Esophagus muscularis mucosa (tissue), 4 donors: Measurements from ENCODE around the gene BPIFB4.

Experiments used
- EP300 ChIP-seq: sonication (generic); formaldehyde crosslinking; IDR thresholded peaks from one replicate; pipeline ENCODE4 v1.6.1; 2017; ENCODE audit warnings: antibody characterized with exemption
- POLR2A ChIP-seq: fragments of 450-650 bp; IDR thresholded peaks from one replicate; pipeline ENCODE4 v1.6.1; 2017; ENCODE audit warnings: antibody characterized with exemption, moderate library complexity, mild to moderate bottlenecking, low read depth
- TF ChIP-seq, protein P1 (sequence below), 3 experiments: fragments of 200-600 bp in 2 of 3; fragments of 450-650 bp in 1 of 3; sonication (generic) in 2 of 3; IDR thresholded peaks; one replicate each; pipeline ENCODE4 v1.5.1; 2017 to 2019; ENCODE audit warnings: antibody characterized with exemption in 3 of 3, mild to moderate bottlenecking in 2 of 3, moderate library complexity in 1 of 3

DNA sequence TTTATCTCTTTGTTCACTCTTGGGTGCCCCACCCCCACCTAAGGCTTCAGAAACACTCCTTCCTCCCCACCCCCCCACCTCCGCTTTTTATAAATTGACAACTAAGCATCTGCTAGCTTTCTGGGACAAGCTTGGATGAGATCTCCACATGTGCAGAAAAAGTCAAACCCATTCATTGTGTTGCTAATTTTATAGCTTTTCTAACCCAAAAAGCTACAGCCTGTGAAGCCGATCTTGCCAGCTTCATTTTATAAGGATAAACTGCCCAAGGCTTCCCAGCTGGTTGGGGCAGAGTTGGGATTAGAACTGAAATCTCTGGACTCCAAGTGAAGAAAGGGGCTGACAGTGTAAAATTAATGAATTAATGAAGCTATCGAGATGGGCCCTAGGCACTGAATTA is 24.1 kb downstream of the BPIFB4 start:
- TF ChIP-seq, protein P1, sequence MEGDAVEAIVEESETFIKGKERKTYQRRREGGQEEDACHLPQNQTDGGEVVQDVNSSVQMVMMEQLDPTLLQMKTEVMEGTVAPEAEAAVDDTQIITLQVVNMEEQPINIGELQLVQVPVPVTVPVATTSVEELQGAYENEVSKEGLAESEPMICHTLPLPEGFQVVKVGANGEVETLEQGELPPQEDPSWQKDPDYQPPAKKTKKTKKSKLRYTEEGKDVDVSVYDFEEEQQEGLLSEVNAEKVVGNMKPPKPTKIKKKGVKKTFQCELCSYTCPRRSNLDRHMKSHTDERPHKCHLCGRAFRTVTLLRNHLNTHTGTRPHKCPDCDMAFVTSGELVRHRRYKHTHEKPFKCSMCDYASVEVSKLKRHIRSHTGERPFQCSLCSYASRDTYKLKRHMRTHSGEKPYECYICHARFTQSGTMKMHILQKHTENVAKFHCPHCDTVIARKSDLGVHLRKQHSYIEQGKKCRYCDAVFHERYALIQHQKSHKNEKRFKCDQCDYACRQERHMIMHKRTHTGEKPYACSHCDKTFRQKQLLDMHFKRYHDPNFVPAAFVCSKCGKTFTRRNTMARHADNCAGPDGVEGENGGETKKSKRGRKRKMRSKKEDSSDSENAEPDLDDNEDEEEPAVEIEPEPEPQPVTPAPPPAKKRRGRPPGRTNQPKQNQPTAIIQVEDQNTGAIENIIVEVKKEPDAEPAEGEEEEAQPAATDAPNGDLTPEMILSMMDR (IDR thresholded peaks at IDR 0.05) = no peak
- no peak for TF ChIP-seq POLR2A
- no peak for TF ChIP-seq EP300
